HL-60 (cell line): Measurements from ENCODE around the gene ALX4.

ENCODE experiments used
- DNase-seq, 2 experiments: peaks; one replicate each; pipeline ENCODE4 v3.0.0-alpha.2; 2010 to 2020; ENCODE audit warnings: low read depth in 1 of 2, low spot score in 1 of 2
- H3K27ac ChIP-seq: fragments of 250-450 bp; sonication (Bioruptor Pico); replicated peaks from 2 replicates; pipeline ENCODE4 v1.5.1; 2020; ENCODE audit warnings: mild to moderate bottlenecking, moderate library complexity
- H3K27me3 ChIP-seq: fragments of 250-450 bp; sonication (Bioruptor Pico); 2 replicates; pipeline ENCODE4 v1.5.1; 2021; ENCODE audit warnings: mild to moderate bottlenecking, moderate library complexity; ENCODE audit not compliant: insufficient read depth, poor library complexity, severe bottlenecking
- H3K4me3 ChIP-seq: replicated peaks from 2 replicates; pipeline ENCODE4 v1.5.1; 2011; ENCODE audit warnings: mild to moderate bottlenecking, control low read depth, low read length; ENCODE audit not compliant: insufficient read depth
- CTCF ChIP-seq: IDR thresholded peaks from one replicate; pipeline ENCODE4 v1.5.1; 2011; ENCODE audit warnings: low read length, control low read depth, inconsistent platforms; ENCODE audit not compliant: insufficient read depth
- GABPA ChIP-seq: IDR thresholded peaks from 2 replicates; pipeline ENCODE4 v1.6.1; 2012; ENCODE audit warnings: low read depth
- POLR2AphosphoS5 ChIP-seq: IDR thresholded peaks from 2 replicates; pipeline ENCODE4 v1.6.1; 2012; ENCODE audit warnings: low read depth
- REST ChIP-seq: IDR thresholded peaks from 2 replicates; pipeline ENCODE4 v1.6.1; 2012; ENCODE audit warnings: low read depth; ENCODE audit not compliant: insufficient replicate concordance
- SPI1 ChIP-seq: IDR thresholded peaks from 2 replicates; pipeline ENCODE4 v1.6.1; 2012; ENCODE audit warnings: low read depth, mild to moderate bottlenecking, borderline replicate concordance

ALX4 gene

GRCh38 chr11:44269369-44270351, 40.3 kb downstream of the ALX4 start:
- Histone ChIP-seq H3K4me3 (no peak overlapping the region), H3K27me3 (no peaks in the 10 kb centered on the region), H3K27ac (no peak overlapping the region)
- no peak for DNase-seq
- no peak for TF ChIP-seq SPI1
- no peak for TF ChIP-seq REST
- TF ChIP-seq POLR2AphosphoS5 = no peak
- TF ChIP-seq CTCF = no peak
- TF ChIP-seq GABPA = no peak

DNA sequence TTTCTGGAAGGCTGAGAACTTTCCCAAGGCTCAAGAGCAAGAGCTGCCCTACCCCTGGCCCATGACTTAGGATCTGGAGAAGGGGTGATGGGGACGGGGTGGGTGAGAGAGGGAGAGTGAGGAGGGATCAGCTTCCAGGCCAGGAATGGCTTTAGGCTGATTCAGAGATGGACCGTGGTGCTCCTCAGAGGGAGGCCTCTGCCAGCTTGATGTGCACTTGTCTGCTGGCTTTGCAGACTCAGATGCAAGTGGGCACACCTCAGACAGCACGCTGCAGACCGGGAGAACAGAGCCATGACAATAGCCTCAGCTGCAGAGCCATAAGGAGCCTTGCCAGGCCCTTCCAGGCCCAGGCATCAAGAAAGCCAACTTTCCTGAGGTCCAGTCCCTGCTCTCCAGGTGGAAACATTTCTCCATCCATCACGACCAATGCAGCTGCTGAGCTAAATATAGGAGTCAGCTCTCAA, 41.3 kb downstream of the ALX4 start:
- H3K27me3 ChIP-seq = no peaks in the 10 kb centered on the region
- TF ChIP-seq GABPA (no peak), REST (no peak), SPI1 (no peak), POLR2AphosphoS5 (no peak), CTCF (no peak)
- no peak for DNase-seq
- no peak overlapping the region for H3K27ac ChIP-seq
- no peak overlapping the region for H3K4me3 ChIP-seq

GRCh38 chr11:44267750-44268613, 42.0 kb downstream of the ALX4 start:
- TF ChIP-seq REST = no peak
- TF ChIP-seq CTCF = no peak
- no peak for TF ChIP-seq GABPA
- no peak for TF ChIP-seq SPI1
- no peak for TF ChIP-seq POLR2AphosphoS5
- H3K27ac ChIP-seq = no peak overlapping the region
- no peak overlapping the region for H3K4me3 ChIP-seq
- no peaks in the 10 kb centered on the region for H3K27me3 ChIP-seq
- no peak for DNase-seq
